GM18861 (cell line): Measurements from ENCODE around the gene RORC.
"Not testable (repeated sequence)": the region's sequence is repeated elsewhere in the genome, so short reads cannot be mapped to it uniquely, and the experiment has no call there.

ENCODE experiments used
- ATAC-seq: cut with Tn5 transposase; IDR thresholded peaks from one replicate; pipeline ENCODE4 v1.9.1; 2021; ENCODE audit not compliant: unreplicated experiment

RORC gene

GRCh38 chr1:151807131-151807530, 24.5 kb downstream of the RORC start:
- no peak for ATAC-seq

- no peak for ATAC-seq
These were observed 25.4 kb downstream of the RORC start for GRCh38 chr1:151806170-151806569.

- no peak for ATAC-seq
These were observed 26.4 kb downstream of the RORC start, which contains the start of gene LINGO4 for GRCh38 chr1:151805066-151805820. TSS of gene LINGO4 (minus strand) at chr1:151805419. CDS start at chr1:151802704, 2,715 bp downstream.

GRCh38 chr1:151803915-151804314, 27.7 kb downstream of the RORC start:
- no peak for ATAC-seq

GRCh38 chr1:151803164-151803563, 28.4 kb downstream of the RORC start:
- no peak for ATAC-seq

GRCh38 chr1:151802372-151802771, 29.2 kb downstream of the RORC start:
- no peak for ATAC-seq

GRCh38 chr1:151801846-151802245, 29.8 kb downstream of the RORC start:
- ATAC-seq: no peak

- no peak for ATAC-seq
These were observed 30.2 kb downstream of the RORC start for GRCh38 chr1:151801310-151801820.

- no peak for ATAC-seq
These were observed 30.8 kb downstream of the RORC start for GRCh38 chr1:151800830-151801229.

GRCh38 chr1:151799179-151800022, 32.2 kb downstream of the RORC start:
- ATAC-seq: no peak

- no peak for ATAC-seq
These were observed 33.0 kb downstream of the RORC start for GRCh38 chr1:151798571-151798970.

- ATAC-seq: no peak
These were observed 40.5 kb downstream of the RORC start for GRCh38 chr1:151790940-151791651.

- peak; percentile 88 for ATAC-seq
These were observed 41.3 kb downstream of the RORC start, which contains the start of gene TDRKH for GRCh38 chr1:151790071-151790939. TSS of gene TDRKH (minus strand) at chr1:151790500. CDS start at chr1:151783022, 7,478 bp downstream.

GRCh38 chr1:151787689-151788088, 43.9 kb downstream of the RORC start:
- ATAC-seq: no peak

- no peak for ATAC-seq
These were observed 47.8 kb downstream of the RORC start for GRCh38 chr1:151783796-151784195.

GRCh38 chr1:151782741-151783140, 48.9 kb downstream of the RORC start:
- ATAC-seq: no peak

- not testable (repeated sequence) for ATAC-seq
These were observed 49.6 kb downstream of the RORC start for GRCh38 chr1:151782026-151782425.

- ATAC-seq: not testable (repeated sequence)
These were observed 50.9 kb downstream of the RORC start for GRCh38 chr1:151780736-151781135.

GRCh38 chr1:151779852-151780251, 51.8 kb downstream of the RORC start:
- no peak for ATAC-seq

- ATAC-seq: no peak
These were observed 54.3 kb downstream of the RORC start for GRCh38 chr1:151777317-151777716.
